Mesodermal cell (in vitro differentiated cells): Measurements from ENCODE around the gene MED13L.

Experiments
- H3K27ac ChIP-seq: 2 replicates; pipeline ENCODE4 v1.7.0; 2013; ENCODE audit warnings: mild to moderate bottlenecking, low read depth, low read length, moderate library complexity; ENCODE audit not compliant: severe bottlenecking
- H3K36me3 ChIP-seq: 2 replicates; pipeline ENCODE4 v1.7.1; 2013; ENCODE audit warnings: mild to moderate bottlenecking, low read length, moderate library complexity; ENCODE audit not compliant: control insufficient read depth, insufficient read depth
- H3K4me1 ChIP-seq: one replicate; pipeline ENCODE4 v1.7.1; 2013; ENCODE audit warnings: mild to moderate bottlenecking, low read length; ENCODE audit not compliant: insufficient read depth, control insufficient read depth, poor library complexity, severe bottlenecking
- H3K4me3 ChIP-seq: 2 replicates; pipeline ENCODE4 v1.7.0; 2013; ENCODE audit warnings: low read length, control low read depth, mild to moderate bottlenecking; ENCODE audit not compliant: insufficient read depth, poor library complexity, severe bottlenecking; ENCODE audit errors: extremely low read depth
- H3K9me3 ChIP-seq: 2 replicates; pipeline ENCODE4 v1.7.1; 2013; ENCODE audit warnings: mild to moderate bottlenecking, low read length, moderate library complexity; ENCODE audit not compliant: control insufficient read depth
- WGBS, 2 experiments: methylation state at CpG; one replicate each; pipeline ENCODE4 v1.1.5; 2013; ENCODE audit warnings: missing lambda C conversion rate in 2 of 2; ENCODE audit not compliant: insufficient coverage in 2 of 2; 5-methylcytosine and 5-hydroxymethylcytosine counted together

The MED13L gene

GRCh38 chr12:116210131-116210530 lies 67.4 kb downstream of the MED13L start:
- Histone ChIP-seq H3K4me1 (peaks cover 16% of the 10 kb centered on the region), H3K36me3 (no peaks in the 10 kb centered on the region), H3K9me3 (no peaks in the 10 kb centered on the region), H3K27ac (no peak overlapping the region), H3K4me3 (no peak overlapping the region)
- WGBS, 2 experiments = 83 to 100% methylated on average over 1 to 2 of the region's 5 CpGs

- Histone ChIP-seq H3K27ac (no peak overlapping the region), H3K4me1 (peaks cover 19% of the 10 kb centered on the region), H3K9me3 (no peaks in the 10 kb centered on the region), H3K4me3 (no peak overlapping the region), H3K36me3 (no peaks in the 10 kb centered on the region)
- 71 to 100% methylated on average over 2 of the region's 2 CpGs for WGBS, 2 experiments
Measured at GRCh38 chr12:116209503-116209902, 68.0 kb downstream of the MED13L start.

GRCh38 chr12:116207274-116207673 lies 70.2 kb downstream of the MED13L start:
- 73% methylated on average over 2 of the region's 3 CpGs; no CpG with 5 or more reads in 1 of the 2 experiments for WGBS, 2 experiments
- no peak overlapping the region for H3K27ac ChIP-seq
- H3K4me1 ChIP-seq = peaks cover 24% of the 10 kb centered on the region
- H3K4me3 ChIP-seq = no peak overlapping the region
- no peaks in the 10 kb centered on the region for H3K9me3 ChIP-seq
- no peaks in the 10 kb centered on the region for H3K36me3 ChIP-seq

- H3K36me3 ChIP-seq = no peaks in the 10 kb centered on the region
- peaks cover 24% of the 10 kb centered on the region for H3K4me1 ChIP-seq
- no peak overlapping the region for H3K4me3 ChIP-seq
- no peak overlapping the region for H3K27ac ChIP-seq
- no peaks in the 10 kb centered on the region for H3K9me3 ChIP-seq
- no CpG with 5 or more reads among the region's 3 CpGs for WGBS, 2 experiments
Measured at GRCh38 chr12:116206828-116207227, 70.7 kb downstream of the MED13L start.

GRCh38 chr12:116204785-116205184 lies 72.7 kb downstream of the MED13L start:
- WGBS, 2 experiments = 100% methylated on average over 1 to 2 of the region's 3 CpGs
- Histone ChIP-seq H3K4me1 (peaks cover 23% of the 10 kb centered on the region), H3K4me3 (no peak overlapping the region), H3K9me3 (no peaks in the 10 kb centered on the region), H3K36me3 (no peaks in the 10 kb centered on the region), H3K27ac (peak overlapping the region; percentile 10)

GRCh38 chr12:116204169-116204568 lies 73.3 kb downstream of the MED13L start:
- Histone ChIP-seq H3K27ac (no peak overlapping the region), H3K36me3 (no peaks in the 10 kb centered on the region), H3K4me3 (no peak overlapping the region), H3K4me1 (peaks cover 23% of the 10 kb centered on the region), H3K9me3 (no peaks in the 10 kb centered on the region)
- 94 to 96% methylated on average over 2 to 3 of the region's 4 CpGs for WGBS, 2 experiments

- no peaks in the 10 kb centered on the region for H3K36me3 ChIP-seq
- H3K9me3 ChIP-seq = no peaks in the 10 kb centered on the region
- 82 to 94% methylated on average over 2 to 3 of the region's 4 CpGs for WGBS, 2 experiments
- H3K4me3 ChIP-seq = no peak overlapping the region
- H3K4me1 ChIP-seq = peaks cover 23% of the 10 kb centered on the region
- H3K27ac ChIP-seq = peak overlapping the region; percentile 51
Measured at GRCh38 chr12:116202940-116203339, 74.6 kb downstream of the MED13L start.

GRCh38 chr12:116202433-116202832 lies 75.1 kb downstream of the MED13L start:
- peaks cover 19% of the 10 kb centered on the region for H3K4me1 ChIP-seq
- H3K27ac ChIP-seq = peak overlapping the region; percentile 51
- no peaks in the 10 kb centered on the region for H3K9me3 ChIP-seq
- H3K4me3 ChIP-seq = no peak overlapping the region
- WGBS, 2 experiments = 68 to 71% methylated on average over 2 of the region's 4 CpGs
- no peaks in the 10 kb centered on the region for H3K36me3 ChIP-seq

- no peak overlapping the region for H3K27ac ChIP-seq
Measured at GRCh38 chr12:116201908-116202307, 75.6 kb downstream of the MED13L start.

GRCh38 chr12:116201359-116201758 lies 76.1 kb downstream of the MED13L start:
- 100% methylated on average over 1 of the region's 2 CpGs; no CpG with 5 or more reads in 1 of the 2 experiments for WGBS, 2 experiments
- Histone ChIP-seq H3K27ac (no peak overlapping the region), H3K4me3 (no peak overlapping the region), H3K9me3 (no peaks in the 10 kb centered on the region), H3K4me1 (peaks cover 16% of the 10 kb centered on the region), H3K36me3 (no peaks in the 10 kb centered on the region)

More at GRCh38 chr12:116201908-116202307, 75.6 kb downstream of the MED13L start:
- Histone ChIP-seq H3K36me3 (no peaks in the 10 kb centered on the region), H3K4me1 (peaks cover 16% of the 10 kb centered on the region), H3K9me3 (no peaks in the 10 kb centered on the region), H3K4me3 (no peak overlapping the region)
- 100% methylated on average over 1 of the region's 1 CpG; no CpG with 5 or more reads in 1 of the 2 experiments for WGBS, 2 experiments

GRCh38 chr12:116200812-116201211 lies 76.7 kb downstream of the MED13L start:
- Histone ChIP-seq H3K4me3 (no peak overlapping the region), H3K4me1 (peaks cover 16% of the 10 kb centered on the region), H3K27ac (no peak overlapping the region), H3K9me3 (no peaks in the 10 kb centered on the region), H3K36me3 (no peaks in the 10 kb centered on the region)
- no CpG with 5 or more reads among the region's 1 CpG for WGBS, 2 experiments
